Keratinocyte (primary cell): Measurements from ENCODE around the gene THSD8.

Experiments used
- EZH2 ChIP-seq: IDR thresholded peaks from one replicate; pipeline ENCODE4 v1.6.1; 2012; ENCODE audit warnings: inconsistent platforms, mild to moderate bottlenecking, low read length, moderate library complexity
- TF ChIP-seq, protein P1 (sequence below), 3 experiments: IDR thresholded peaks in 1 of 3; conservative IDR thresholded peaks in 1 of 3; optimal IDR thresholded peaks in 1 of 3; 2 replicates in 2 of 3; 3 replicates in 1 of 3; pipeline versions ENCODE3 to v1.5.1; 2011; ENCODE audit warnings: low read length in 3 of 3, mild to moderate bottlenecking in 3 of 3, moderate library complexity in 2 of 3, control low read depth in 1 of 3, inconsistent platforms in 1 of 3; ENCODE audit not compliant: insufficient read depth in 2 of 3; ENCODE audit errors: extremely low read depth in 1 of 3

DNA sequence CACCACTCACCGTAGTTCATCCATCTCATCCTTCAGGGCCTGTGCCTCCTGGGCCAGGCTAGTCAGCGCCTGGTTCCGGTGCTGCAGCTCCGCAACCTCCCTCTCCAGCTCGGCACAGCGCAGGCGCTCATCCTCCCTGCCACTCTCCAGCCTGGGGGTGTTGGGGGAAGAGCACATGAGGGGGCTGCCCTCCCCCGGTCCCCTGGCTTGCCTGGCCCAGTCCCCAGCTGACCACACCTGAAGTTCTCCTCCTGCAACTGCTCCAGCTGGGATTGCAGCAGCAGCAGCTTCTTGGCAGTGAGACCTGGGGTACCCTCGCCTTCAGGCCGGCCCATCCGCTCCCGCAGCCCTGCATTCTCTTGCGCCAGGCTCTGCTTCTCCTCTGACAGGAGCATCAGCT lies 30.9 kb upstream of the THSD8 start:
- TF ChIP-seq, protein P1, sequence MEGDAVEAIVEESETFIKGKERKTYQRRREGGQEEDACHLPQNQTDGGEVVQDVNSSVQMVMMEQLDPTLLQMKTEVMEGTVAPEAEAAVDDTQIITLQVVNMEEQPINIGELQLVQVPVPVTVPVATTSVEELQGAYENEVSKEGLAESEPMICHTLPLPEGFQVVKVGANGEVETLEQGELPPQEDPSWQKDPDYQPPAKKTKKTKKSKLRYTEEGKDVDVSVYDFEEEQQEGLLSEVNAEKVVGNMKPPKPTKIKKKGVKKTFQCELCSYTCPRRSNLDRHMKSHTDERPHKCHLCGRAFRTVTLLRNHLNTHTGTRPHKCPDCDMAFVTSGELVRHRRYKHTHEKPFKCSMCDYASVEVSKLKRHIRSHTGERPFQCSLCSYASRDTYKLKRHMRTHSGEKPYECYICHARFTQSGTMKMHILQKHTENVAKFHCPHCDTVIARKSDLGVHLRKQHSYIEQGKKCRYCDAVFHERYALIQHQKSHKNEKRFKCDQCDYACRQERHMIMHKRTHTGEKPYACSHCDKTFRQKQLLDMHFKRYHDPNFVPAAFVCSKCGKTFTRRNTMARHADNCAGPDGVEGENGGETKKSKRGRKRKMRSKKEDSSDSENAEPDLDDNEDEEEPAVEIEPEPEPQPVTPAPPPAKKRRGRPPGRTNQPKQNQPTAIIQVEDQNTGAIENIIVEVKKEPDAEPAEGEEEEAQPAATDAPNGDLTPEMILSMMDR (optimal IDR thresholded peaks at IDR 0.05 in 1 of 3, IDR thresholded peaks at IDR 0.05 in 1 of 3, conservative IDR thresholded peaks at IDR 0.05 in 1 of 3; ENCODE audit: extremely low read depth in 1 of 3, insufficient read depth in 2 of 3, low read length in 3 of 3): no peak
- TF ChIP-seq EZH2: no peak
